ENCODE measurements around the gene MT1A.

The MT1A gene

GRCh38 chr16:56637814-56638750 is at the start of gene MT1A:
TSS of gene MT1A (plus strand) at chr16:56638666. CDS start at chr16:56638739, 73 bp downstream.
- no peak for DNase-seq

DNA sequence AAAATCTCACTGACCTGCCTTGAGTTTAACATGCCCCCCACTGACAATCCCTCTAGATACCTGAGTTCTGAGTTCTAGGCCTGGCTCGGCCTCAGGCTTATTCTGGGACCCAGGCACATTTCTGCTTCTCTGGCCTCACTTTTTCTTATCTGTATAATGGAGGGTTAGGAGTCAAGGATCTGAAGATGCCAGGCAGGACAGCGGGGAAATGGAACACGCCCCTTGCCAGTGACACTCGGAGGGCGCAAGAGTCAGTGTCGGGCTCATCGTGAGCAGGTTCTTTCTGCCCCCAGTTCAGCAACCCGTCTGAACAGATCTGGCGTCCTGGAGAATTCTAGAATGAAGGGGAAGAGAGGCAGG is 49.7 kb upstream of the MT1A start:
- DNase-seq: no peak

- no peak for DNase-seq
These were observed 49.1 kb upstream of the MT1A start, which contains the start of gene MT3 for GRCh38 chr16:56589141-56590039. TSS of gene MT3 (plus strand) at chr16:56589528. CDS start at chr16:56589591, 63 bp downstream.

DNA sequence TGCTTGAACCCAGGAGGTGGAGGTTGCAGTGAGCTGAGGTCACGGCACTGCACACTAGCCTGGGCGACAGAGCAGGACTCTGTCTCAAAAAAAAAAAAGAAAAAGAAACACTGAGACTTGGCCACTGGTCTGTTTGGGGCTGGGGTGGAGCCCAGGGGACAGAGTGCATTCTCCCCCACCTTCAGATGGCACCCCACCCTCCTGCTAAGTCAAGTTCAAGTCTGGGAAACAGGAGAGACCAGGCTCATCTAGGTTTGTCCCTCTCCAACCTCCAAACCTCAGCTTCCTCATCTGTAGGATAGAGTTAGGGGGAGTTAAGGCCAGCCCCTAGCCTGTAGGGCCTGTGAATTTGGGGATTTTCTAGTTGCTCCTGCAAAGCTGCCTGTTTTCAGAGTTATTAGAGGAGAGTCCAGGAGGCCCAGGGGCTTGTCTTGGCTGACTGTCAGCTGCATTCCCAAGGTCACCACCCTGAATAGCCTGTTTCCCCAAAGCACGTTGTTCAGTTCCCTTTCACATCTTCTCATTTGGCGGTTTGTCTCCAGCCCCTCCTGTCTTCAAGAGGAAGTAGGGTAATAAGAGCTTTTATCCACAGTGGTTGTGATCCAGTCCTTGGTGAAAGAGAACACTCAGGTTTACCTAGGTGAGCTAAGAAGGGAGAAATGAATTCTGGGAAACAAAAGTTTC is 46.9 kb upstream of the MT1A start:
- no peak for DNase-seq

DNA sequence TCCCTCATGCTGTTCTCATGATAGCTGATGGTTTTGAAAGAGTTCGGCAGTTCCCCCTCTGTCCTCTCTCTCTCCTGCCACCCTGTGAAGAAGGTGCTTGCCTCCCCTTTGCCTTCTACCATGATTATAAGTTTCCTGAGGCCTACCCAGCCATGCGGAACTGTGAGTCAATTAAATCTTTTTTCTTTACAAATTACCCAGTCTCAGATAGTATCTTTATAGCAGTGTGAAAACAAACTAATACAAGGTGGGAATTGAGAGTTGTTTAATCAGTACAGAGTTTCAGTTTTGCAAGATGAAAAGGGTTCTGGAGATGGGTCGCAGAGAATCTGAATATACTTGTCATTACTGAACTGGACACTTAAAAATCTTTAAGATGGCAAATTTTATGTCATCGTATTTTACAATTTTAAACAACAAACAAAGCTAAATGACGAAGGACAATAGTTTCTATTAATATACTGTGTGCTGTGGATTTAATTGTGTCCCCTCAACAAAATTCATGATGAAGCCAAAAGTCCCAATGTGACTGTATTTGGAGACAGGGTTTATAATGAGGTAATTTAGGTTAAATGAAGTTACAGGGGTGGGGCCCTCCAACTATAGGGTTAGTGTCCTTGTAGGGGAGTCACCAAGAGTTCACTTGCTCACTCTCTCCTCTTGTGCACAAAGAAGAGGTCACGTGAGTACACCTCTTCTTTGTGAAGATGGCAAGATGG is 44.7 kb upstream of the MT1A start:
- DNase-seq: no peak

DNA sequence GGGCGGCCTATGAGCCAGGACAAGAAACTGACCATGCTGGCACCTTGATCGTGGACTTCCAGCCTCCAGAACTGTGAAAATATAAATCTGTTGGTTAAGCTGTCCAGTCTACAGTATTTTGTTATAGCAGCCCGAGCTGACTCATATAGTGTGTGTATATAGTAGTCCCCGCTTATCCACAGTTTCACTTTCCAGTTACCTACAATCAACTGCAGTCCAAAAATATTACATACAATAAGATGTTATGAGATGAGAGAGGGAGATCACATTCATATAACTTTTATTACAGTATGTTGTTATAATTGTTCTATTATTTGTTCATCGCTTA is 44.2 kb upstream of the MT1A start:
- no peak for DNase-seq

GRCh38 chr16:56600398-56600999 is 38.0 kb upstream of the MT1A start:
- DNase-seq: no peak

DNA sequence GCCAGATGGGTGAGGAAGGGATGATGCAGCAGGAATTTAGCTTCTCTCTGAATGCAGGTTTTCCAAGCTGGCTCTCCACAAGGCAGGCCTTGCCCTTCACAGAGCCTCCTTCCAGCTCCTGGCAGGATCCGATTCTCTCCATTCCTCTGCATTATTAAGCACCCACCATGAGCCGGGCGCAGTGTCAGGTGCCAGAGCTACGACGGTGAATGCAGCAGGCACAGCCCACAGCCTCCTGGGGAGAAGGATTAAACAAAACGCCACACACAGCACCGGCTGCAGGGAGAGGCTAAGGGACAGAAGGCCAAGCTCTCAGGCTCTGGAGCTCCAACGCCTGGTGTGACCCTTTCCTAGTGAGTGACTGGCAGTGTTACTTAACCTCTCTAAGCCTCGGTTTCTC is 37.1 kb upstream of the MT1A start:
- DNase-seq: no peak

GRCh38 chr16:56603589-56603988 is 34.9 kb upstream of the MT1A start:
- peak; percentile 18 for DNase-seq

DNA sequence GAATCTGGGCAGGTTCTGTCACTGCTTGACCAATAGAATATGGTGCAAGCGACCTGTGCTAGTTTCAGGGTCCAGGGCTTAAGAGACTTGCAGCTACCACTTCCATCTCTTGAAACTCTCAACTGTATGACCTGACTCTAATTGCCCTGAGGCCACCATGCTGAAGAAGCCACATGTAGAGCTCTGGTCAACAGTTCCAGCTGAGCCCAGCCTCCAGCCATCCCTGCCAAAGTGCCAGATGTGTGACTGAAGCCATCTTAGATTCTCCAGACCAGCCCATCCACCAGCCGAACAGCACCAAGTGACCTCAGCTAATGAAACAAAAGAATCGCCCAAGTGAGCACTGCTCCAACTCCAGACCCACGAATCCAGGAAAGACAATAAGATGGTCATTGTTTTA is 33.5 kb upstream of the MT1A start:
- no peak for DNase-seq

GRCh38 chr16:56605475-56605874 is 33.0 kb upstream of the MT1A start:
- DNase-seq: no peak

DNA sequence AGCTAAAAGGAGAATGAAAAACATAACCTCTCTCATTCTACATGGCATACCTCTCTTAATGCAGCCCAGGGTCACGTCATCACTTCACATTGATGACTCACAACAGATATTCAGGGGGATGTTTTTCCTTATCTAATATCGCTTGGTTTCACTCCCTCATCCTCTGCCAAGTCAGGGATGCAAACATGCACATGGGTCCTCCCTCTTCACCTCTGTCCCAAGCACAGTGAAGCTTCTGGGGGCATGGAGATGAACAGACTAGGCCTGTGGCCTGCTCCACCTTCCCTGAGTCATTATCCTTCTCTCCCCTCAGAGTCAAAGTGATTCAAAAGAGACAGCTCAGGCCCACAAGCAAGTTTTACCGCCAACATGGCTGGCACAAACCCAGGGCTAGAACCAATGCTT is 32.4 kb upstream of the MT1A start:
- DNase-seq: no peak

DNA sequence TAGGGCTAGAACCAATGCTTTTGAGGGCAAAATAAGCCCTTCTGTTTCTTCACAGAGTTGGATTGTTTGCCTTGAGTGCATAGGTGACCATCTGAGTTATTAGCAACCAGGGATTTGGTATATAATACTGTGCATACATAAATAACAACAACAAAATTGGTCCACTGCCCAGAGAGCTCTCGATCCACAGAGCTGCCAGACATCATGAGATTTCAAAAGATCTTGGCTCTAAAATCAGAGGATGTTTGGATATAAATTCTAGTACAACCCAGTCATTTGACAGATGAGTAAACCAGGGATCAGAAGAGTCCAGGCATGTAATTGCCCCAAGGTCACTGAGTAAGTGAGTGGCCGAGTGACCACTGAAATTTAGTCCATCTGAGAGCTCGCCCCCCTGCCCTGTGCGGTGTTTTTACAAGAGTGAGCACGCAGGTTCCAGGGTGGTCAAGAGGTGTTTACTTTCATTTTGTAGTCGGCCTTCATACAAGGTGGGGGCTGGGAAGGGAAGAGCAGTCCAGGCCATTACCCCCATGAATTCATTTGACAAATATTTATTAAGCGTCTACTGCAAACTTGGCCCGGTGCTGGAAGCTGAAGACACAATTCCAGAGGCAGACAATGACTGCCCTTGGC is 31.9 kb upstream of the MT1A start:
- DNase-seq: no peak

- DNase-seq: no peak
These were observed 31.3 kb upstream of the MT1A start for GRCh38 chr16:56607109-56607618.

DNA sequence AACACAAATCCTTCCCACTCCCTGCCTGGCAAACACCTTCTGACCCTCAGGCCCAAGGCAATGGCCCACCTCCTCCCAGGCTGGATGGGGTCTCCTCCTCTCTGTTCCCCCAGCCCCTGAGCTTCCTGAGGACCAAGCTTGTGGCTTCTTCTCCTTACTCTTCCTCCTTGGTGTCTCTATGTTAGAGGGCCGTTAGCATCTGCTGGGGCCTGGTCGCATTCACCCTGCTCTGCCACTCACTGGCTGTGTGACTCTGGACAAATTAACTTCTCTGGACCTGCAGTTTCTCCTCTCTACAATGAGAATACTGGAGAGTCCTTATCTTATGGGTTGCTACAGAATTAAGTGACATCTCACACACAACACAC is 30.8 kb upstream of the MT1A start:
- no peak for DNase-seq

DNA sequence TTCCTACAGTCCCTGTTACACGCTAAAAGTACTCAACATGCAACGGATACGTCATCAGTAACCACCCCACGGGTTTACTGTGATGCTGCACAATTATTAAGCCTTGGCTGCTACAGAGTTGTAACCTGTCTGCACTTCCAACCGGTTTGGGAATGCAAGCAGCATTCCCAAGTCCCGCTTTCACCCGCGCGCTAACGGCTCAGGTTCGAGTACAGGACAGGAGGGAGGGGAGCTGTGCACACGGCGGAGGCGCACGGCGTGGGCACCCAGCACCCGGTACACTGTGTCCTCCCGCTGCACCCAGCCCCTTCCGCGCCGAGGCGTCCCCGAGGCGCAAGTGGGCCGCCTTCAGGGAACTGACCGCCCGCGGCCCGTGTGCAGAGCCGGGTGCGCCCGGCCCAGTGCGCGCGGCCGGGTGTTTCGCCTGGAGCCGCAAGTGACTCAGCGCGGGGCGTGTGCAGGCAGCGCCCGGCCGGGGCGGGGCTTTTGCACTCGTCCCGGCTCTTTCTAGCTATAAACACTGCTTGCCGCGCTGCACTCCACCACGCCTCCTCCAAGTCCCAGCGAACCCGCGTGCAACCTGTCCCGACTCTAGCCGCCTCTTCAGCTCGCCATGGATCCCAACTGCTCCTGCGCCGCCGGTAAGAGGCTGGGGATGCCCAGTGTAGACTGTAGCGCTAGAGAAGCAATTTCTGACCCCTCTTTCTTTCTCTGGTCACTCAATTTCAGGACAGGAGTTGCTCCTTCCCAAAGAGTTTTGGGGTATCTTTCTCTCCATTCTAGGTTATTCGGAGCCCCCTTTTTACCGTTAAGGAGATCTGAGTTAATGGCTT is 30.2 kb upstream of the MT1A start, which contains the start of gene MT2A:
Gene MT2A, plus strand, starts transcription at position 542 of the 833 bp plus-strand sequence. Its CDS starts 72 bp downstream, at position 614.
- DNase-seq: peak; percentile 84

DNA sequence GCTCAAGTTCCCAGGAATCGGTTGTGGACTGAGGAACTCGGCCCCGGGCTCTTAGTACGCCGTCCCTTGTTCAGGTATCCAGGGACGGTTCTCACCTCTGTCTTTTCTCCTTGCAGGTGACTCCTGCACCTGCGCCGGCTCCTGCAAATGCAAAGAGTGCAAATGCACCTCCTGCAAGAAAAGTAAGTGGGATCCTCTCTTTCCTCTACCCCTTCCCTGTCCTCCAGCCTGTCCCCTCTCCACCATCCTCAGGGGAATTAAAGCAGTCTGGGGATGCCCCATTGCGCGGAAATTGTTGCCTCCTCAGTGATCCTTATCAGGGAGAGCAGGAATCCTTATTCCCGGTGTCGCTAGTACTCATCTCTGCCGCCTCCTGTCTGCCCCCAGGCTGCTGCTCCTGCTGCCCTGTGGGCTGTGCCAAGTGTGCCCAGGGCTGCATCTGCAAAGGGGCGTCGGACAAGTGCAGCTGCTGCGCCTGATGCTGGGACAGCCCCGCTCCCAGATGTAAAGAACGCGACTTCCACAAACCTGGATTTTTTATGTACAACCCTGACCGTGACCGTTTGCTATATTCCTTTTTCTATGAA is 29.5 kb upstream of the MT1A start:
- no peak for DNase-seq

DNA sequence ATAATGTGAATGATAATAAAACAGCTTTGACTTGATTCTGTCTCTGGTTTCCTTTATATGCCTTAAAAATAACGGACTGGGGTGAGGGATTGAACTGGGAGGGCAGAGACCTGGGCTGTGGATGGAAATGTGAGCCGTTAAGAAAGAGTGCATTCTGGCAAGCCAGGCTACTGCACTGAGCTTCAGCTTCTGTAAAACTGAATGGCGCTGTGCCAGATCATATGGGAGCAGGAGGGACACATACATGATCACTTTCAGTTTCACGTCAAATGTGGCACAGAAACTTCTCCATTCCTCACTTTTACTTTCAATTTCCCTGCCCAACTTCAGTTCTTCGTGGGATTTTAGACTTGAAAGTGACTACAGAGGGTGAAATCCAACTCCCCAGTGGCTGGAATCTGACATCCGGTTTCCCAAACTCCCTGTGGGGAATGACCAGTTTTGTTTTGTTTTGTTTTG is 29.0 kb upstream of the MT1A start:
- peak; percentile 70 for DNase-seq

- peak; percentile 68 for DNase-seq
These were observed 28.4 kb upstream of the MT1A start for GRCh38 chr16:56610017-56610608.
